Activated CD4-positive, alpha-beta T cell treated with anti-CD3 and anti-CD28 coated beads for 36 hours (primary cell): ENCODE results near the gene SCAMP1. TPM values are rescaled to one million over a fixed set of nuclear protein-coding genes. Genes with fewer than 3 reads are reported as not detected.
"Not testable (repeated sequence)": the region's sequence is repeated elsewhere in the genome, so short reads cannot be mapped to it uniquely, and the experiment has no call there.

ENCODE experiments used
- ATAC-seq: fragments of 200-7000 bp; cut with Tn5 transposase; one replicate; pipeline ENCODE4 v1.10.0; 2021; ENCODE audit warnings: mild to moderate bottlenecking, moderate library complexity
- CTCF ChIA-PET: fragments of 350-600 bp; sonication (Branson Sonifier 250); formaldehyde crosslinking; loops from one replicate; lab custom pipeline; 2021; ENCODE audit warnings: antibody characterized with exemption; lab: Charles Lee
- POLR2A ChIA-PET: fragments of 350-600 bp; sonication (Branson Sonifier 250); formaldehyde crosslinking; loops from one replicate; lab custom pipeline; 2021; ENCODE audit warnings: antibody characterized with exemption, inconsistent platforms; lab: Charles Lee
- DNase-seq: peaks from one replicate; pipeline ENCODE4 v3.0.0-alpha.2; 2020
- H3K27ac Mint-ChIP-seq: one replicate; pipeline ENCODE4 v1.8.0; 2021; ENCODE audit warnings: mixed read lengths
- H3K27me3 Mint-ChIP-seq: one replicate; pipeline ENCODE4 v1.8.0; 2021; ENCODE audit warnings: mixed read lengths
- H3K36me3 Mint-ChIP-seq: one replicate; pipeline ENCODE4 v1.8.0; 2021; ENCODE audit warnings: low read depth, mixed read lengths
- H3K4me1 Mint-ChIP-seq: one replicate; pipeline ENCODE4 v1.8.0; 2021; ENCODE audit warnings: mixed read lengths
- H3K4me3 Mint-ChIP-seq: one replicate; pipeline ENCODE4 v1.8.0; 2021; ENCODE audit warnings: mild to moderate bottlenecking, moderate library complexity, mixed read lengths
- H3K9me3 Mint-ChIP-seq: one replicate; pipeline ENCODE4 v1.8.0; 2021; ENCODE audit warnings: low read depth, mixed read lengths
- intact Hi-C, 2 experiments: fragments of 100-400 bp; cut with DNase I in 1 of 2; cut with micrococcal nuclease in 1 of 2; formaldehyde crosslinking; loops; one replicate each; pipeline versions ENCODE4 v1.14.2 to v1.15.1; 2022 to 2024; cut with DNase I, micrococcal nuclease
- total RNA-seq, 2 experiments: library from RNA; stranded (reverse); gene quantifications; one replicate each; pipeline ENCODE4 v1.2.3, GENCODE V29; 2021

SCAMP1 gene
- total RNA-seq, 2 experiments from 2014 or later = 15.5 to 24.1 TPM

DNA sequence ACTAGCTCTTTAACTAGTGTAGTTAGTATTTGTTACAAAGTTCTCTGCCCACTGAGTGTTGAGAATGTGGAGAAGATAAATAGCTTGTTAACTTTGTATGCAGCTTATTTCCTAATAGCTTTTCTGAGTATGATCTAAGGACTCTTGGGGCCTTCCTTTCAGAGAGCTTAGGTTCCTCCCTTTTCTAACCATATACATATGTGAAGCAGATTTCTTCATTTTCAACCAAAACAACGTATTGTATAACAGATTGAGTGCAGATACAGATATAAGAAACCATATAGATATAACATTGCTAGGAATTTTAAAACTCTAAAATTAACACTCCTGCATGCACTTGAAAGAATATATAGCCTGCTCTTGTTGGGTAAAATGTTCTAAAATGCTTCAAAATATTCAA lies 70.4 kb downstream of the SCAMP1 start:
- ChIA-PET CTCF (no interaction called here), POLR2A (no interaction called here)
- ATAC-seq (no peak), DNase-seq (no peak)
- H3K36me3 Mint-ChIP-seq = peaks cover 50% of the 10 kb centered on the region
- H3K4me3 Mint-ChIP-seq = no peak overlapping the region
- H3K27ac Mint-ChIP-seq = no peak overlapping the region
- H3K27me3 Mint-ChIP-seq = no peaks in the 10 kb centered on the region
- H3K4me1 Mint-ChIP-seq = no peaks in the 10 kb centered on the region
- intact Hi-C loops = no loop called here
- peaks cover 9% of the 10 kb centered on the region for H3K9me3 Mint-ChIP-seq

DNA sequence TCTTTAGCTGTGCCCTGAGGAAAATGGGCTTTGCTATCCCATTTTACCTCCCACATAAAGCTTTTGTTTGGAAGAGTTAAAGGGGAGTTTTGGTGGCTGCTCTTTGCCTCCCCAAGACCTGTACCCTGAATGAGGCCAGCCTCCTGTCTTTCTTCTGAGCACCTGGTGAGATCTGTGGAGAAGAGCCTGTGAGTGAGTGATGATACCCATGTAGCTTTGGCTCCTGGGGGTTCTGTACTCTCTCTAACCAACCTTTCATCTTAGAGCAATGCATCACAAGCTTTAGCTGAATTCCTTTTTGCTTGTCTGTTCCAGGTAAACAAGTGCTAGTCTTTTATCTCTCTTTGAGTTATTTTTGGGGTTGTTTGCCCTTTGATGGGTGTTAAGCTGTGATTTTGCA lies 73.6 kb downstream of the SCAMP1 start:
- ATAC-seq (no peak), DNase-seq (no peak)
- POLR2A ChIA-PET = no interaction called here
- Mint-ChIP-seq H3K4me3 (no peak overlapping the region), H3K27me3 (no peaks in the 10 kb centered on the region), H3K9me3 (peaks cover 7% of the 10 kb centered on the region), H3K27ac (no peak overlapping the region), H3K36me3 (peaks cover 61% of the 10 kb centered on the region), H3K4me1 (no peaks in the 10 kb centered on the region)
- intact Hi-C loops = no loop called here
- CTCF ChIA-PET = no interaction called here

DNA sequence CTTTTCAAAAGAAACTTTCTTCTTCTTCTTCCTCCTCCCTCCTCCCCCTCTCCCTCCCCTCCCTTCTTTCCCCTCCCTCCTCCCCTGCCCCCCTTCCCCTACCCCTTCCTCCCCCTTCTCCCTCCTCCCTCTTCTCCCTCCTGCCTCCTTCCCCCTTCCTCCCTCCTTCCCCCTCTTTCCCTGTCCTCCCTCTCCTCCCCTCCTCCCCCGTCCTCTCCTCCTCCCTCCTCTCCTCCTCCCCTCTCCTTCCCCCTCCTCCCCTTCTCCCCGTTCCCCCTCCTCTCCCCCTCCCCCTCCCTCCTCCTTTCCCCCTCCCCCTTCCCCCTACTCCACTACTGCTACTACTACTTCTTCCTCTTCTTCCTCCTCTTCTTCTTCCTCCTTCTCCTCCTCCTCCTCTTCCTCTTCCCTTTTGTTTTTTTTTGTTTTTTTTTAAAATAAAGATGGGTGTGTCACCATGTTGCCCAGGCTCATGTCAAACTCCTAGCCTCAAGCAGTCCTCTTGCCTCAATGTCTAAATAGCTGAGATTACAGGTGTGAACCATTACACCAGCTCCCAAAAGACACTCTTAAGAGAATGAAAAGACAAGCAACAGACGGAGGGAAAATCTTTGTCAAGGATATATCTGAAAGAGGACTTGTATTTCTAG lies 87.5 kb downstream of the SCAMP1 start:
- intact Hi-C loops = no loop called here
- peaks cover 5% of the 10 kb centered on the region for H3K9me3 Mint-ChIP-seq
- no peak overlapping the region for H3K27ac Mint-ChIP-seq
- no peak overlapping the region for H3K4me3 Mint-ChIP-seq
- ChIA-PET CTCF (no interaction called here), POLR2A (no interaction called here)
- ATAC-seq (no peak), DNase-seq (no peak)
- H3K4me1 Mint-ChIP-seq = peaks cover 2% of the 10 kb centered on the region
- peaks cover 35% of the 10 kb centered on the region for H3K36me3 Mint-ChIP-seq
- H3K27me3 Mint-ChIP-seq = no peaks in the 10 kb centered on the region

DNA sequence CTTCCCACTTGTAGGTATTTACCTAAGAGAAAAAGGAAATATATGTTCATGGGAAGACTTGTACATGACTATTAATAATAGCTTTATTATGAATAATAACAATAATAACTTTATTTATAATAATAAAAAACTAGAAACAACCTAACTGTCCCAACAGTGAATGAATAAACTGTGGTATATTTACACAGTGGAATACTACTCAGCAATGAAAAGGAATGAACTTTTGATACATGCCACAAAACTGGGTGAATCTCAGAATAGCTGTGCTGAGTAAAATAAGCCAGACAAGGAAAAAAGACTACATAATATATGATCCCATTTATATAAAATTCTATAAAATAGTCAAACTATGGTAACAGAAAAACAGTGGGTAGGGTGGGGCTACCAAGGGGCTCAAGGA lies 88.7 kb downstream of the SCAMP1 start:
- Mint-ChIP-seq H3K36me3 (peaks cover 32% of the 10 kb centered on the region), H3K4me3 (no peak overlapping the region), H3K27ac (no peak overlapping the region), H3K27me3 (no peaks in the 10 kb centered on the region), H3K9me3 (peaks cover 5% of the 10 kb centered on the region), H3K4me1 (peaks cover 2% of the 10 kb centered on the region)
- intact Hi-C loops = no loop called here
- DNase-seq (no peak), ATAC-seq (no peak)
- ChIA-PET CTCF (interaction anchor here (0.6 to 0.7 kb wide), 2 partner anchors 90 to 179 kb away, joined by 3 read pairs; no protein-coding TSS in a partner anchor), POLR2A (no interaction called here)

DNA sequence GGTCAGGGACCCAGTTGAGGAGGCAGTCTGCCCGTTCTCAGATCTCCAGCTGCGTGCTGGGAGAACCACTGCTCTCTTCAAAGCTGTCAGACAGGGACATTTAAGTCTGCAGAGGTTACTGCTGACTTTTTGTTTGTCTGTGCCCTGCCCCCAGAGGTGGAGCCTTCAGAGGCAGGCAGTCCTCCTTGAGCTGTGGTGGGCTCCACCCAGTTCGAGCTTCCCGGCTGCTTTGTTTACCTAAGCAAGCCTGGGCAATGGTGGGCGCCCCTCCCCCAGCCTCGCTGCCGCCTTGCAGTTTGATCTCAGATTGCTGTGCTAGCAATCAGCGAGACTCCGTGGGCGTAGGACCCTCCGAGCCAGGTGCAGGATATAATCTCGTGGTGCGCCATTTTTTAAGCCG lies 97.1 kb downstream of the SCAMP1 start:
- DNase-seq, intact Hi-C loops, H3K4me3 Mint-ChIP-seq, H3K4me1 Mint-ChIP-seq, POLR2A ChIA-PET, H3K27ac Mint-ChIP-seq, ATAC-seq, H3K27me3 Mint-ChIP-seq, H3K9me3 Mint-ChIP-seq, CTCF ChIA-PET: not testable (repeated sequence)
- H3K36me3 Mint-ChIP-seq = peaks cover 28% of the 10 kb centered on the region

DNA sequence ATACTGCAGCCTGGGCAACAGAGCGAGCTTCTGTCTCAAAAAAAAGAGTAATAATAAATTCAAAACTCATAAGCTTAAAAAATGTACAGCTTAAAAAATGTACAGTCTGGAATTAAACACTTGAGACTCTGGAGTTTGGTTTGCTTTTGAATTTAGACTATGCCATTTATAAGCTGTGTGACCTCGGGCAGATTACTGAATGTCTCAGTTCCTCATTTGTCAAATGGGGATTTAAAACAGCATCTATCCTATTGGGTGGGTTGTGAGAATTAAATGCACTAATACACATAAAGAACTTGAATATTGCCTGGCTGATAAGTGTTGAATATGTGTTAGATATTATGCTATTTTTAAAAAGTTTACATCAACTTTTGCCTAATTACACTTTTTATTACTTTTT lies 98.4 kb downstream of the SCAMP1 start:
- Mint-ChIP-seq H3K4me1 (peaks cover 5% of the 10 kb centered on the region), H3K27ac (no peak overlapping the region), H3K4me3 (no peak overlapping the region), H3K9me3 (peaks cover 2% of the 10 kb centered on the region), H3K27me3 (no peaks in the 10 kb centered on the region), H3K36me3 (peaks cover 32% of the 10 kb centered on the region)
- DNase-seq (no peak), ATAC-seq (no peak)
- POLR2A ChIA-PET = no interaction called here
- intact Hi-C loops = no loop called here
- CTCF ChIA-PET = interaction anchor here (0.8 to 0.9 kb wide), 2 partner anchors 9 to 190 kb away, joined by 3 to 4 read pairs; no protein-coding TSS in a partner anchor

DNA sequence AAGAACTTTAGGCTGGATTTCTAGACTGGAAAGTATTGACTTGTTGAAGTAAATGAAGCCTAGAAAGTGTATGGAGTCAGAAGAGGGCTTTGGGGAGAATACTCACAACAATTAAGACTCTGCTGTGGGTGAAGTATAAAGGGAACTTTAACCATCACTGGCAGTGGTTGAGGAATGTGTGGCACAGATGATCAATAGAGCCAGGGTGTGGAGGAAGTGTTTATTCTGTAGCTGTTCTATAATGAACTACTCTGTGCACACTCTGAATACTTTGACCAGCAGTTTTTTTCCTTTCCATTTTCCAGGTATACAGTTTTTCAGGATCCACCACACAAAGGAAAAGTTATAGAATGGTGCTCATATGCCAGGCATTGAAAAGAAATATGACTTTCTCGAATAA lies 106.7 kb downstream of the SCAMP1 start:
- intact Hi-C loops = no loop called here
- POLR2A ChIA-PET = no interaction called here
- H3K4me1 Mint-ChIP-seq = no peaks in the 10 kb centered on the region
- ATAC-seq (no peak), DNase-seq (no peak)
- H3K4me3 Mint-ChIP-seq = no peak overlapping the region
- H3K27me3 Mint-ChIP-seq = no peaks in the 10 kb centered on the region
- CTCF ChIA-PET = interaction anchor here (0.6 to 2.8 kb wide), 6 partner anchors 9 to 434 kb away, joined by 3 to 9 read pairs (median 4); no protein-coding TSS in a partner anchor
- no peaks in the 10 kb centered on the region for H3K9me3 Mint-ChIP-seq
- H3K36me3 Mint-ChIP-seq = peaks cover 14% of the 10 kb centered on the region
- no peak overlapping the region for H3K27ac Mint-ChIP-seq

DNA sequence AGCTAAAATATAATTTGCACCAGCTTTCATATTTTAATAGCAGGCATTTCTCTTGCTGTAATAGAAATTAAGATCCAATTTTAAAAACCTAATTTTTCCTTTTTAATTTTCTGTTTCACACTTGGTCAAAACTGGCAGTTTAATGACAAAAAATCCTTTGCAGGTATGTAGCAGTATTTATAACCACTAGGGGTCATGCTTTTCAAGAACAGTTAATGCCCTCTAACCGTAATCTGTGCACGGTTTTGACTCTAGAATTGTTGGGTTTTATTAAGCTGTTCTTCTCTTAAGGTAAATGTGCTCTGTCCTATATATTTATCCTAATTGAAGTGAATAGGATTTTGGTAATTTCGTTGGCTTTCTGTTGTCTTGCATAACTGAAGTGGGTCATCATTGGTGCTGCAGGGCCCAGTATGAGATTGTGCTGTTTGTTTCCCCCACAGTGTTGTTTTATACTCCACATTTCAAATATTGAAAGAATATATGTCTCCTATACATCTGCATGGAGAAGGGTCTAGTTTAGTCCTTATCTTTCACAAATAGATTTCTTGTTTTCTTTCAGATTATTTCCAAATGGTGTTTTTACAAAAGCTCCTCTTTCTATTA lies 107.4 kb downstream of the SCAMP1 start:
- CTCF ChIA-PET = interaction anchor here (0.6 to 2.8 kb wide), 7 partner anchors 8 to 984 kb away, joined by 3 to 9 read pairs (median 3); no protein-coding TSS in a partner anchor
- no peaks in the 10 kb centered on the region for H3K27me3 Mint-ChIP-seq
- peaks cover 14% of the 10 kb centered on the region for H3K36me3 Mint-ChIP-seq
- ATAC-seq = no peak
- intact Hi-C loops = no loop called here
- DNase-seq = no peak
- no peaks in the 10 kb centered on the region for H3K9me3 Mint-ChIP-seq
- H3K27ac Mint-ChIP-seq = no peak overlapping the region
- POLR2A ChIA-PET = no interaction called here
- no peaks in the 10 kb centered on the region for H3K4me1 Mint-ChIP-seq
- H3K4me3 Mint-ChIP-seq = no peak overlapping the region

DNA sequence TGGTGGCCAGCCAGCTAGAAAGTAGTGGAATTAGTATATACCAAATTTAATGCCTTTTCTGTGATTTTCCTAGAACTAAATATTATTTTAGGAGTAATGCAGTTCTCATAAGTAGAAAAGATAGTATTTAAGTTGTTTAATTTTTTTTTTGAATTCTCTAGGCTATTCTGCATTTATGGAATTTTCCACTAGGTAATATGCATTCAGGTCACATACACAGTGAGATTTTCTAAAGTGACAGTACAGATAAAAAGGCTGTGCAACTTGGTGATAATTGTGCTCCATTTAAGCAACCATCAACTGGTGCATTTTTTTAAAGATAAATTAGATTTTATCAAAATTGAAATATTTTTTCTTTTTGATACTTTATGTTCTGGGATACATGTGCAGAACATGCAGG lies 111.5 kb downstream of the SCAMP1 start:
- Mint-ChIP-seq H3K27me3 (no peaks in the 10 kb centered on the region), H3K36me3 (peaks cover 2% of the 10 kb centered on the region), H3K9me3 (no peaks in the 10 kb centered on the region), H3K4me3 (no peak overlapping the region), H3K27ac (no peak overlapping the region), H3K4me1 (no peaks in the 10 kb centered on the region)
- DNase-seq (no peak), ATAC-seq (no peak)
- intact Hi-C loops = no loop called here
- ChIA-PET POLR2A (no interaction called here), CTCF (interaction anchor here (0.6 to 0.7 kb wide), 2 partner anchors 454 to 615 kb away, joined by 4 to 5 read pairs; no protein-coding TSS in a partner anchor)

DNA sequence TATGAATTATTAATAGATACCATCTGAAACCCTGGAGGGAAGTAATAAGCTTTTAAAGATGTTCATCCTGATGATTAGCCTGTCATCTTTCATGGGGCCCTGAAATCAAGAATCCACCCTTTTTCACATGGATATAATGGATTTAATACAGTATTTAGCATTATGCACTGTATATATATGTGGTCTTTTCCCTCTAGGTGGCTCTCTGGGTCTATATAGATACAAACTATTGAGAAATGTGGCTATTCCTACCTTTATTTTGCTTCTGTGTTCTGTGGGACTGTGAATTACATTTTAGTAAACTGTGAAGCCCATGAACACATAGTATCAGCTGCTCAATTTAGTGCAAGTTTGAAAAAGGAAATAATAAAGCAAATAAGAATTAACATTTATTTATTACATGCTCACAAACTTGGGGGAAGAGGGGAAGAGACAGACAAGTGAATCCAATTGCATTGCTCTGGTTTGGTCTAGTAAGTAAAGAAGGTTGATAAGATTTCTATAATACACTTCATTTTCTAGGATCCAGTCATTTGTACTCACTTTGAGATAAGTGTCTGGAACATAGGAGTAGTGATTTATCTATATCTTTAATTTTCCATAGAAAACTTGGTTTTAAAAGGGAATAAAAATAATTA lies 112.2 kb downstream of the SCAMP1 start:
- POLR2A ChIA-PET = no interaction called here
- intact Hi-C loops = no loop called here

DNA sequence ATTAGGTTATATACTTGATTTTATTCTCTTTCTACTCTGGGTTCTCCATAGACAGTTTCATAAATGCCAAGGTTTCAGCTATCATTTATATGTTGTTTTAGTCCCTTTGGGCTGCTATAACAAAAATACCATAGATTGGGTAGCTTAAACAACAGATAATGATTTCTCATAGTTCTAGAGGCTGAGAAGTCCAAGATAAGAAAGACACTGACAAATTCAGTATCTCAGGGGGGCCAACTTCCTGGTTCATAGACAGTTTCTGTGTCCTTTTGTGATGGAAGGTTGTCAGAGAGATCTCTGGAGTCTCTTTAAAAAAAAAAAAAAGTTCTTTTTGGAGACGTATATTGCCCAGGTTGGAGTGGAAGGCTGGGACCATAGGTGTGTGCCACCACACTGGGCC lies 113.3 kb downstream of the SCAMP1 start:
- no peaks in the 10 kb centered on the region for H3K9me3 Mint-ChIP-seq
- CTCF ChIA-PET = interaction anchor here (0.6 kb wide), 1 partner anchor 170 kb away, joined by 4 read pairs; no protein-coding TSS in a partner anchor
- H3K36me3 Mint-ChIP-seq = no peaks in the 10 kb centered on the region
- ATAC-seq = no peak
- H3K27ac Mint-ChIP-seq = no peak overlapping the region
- intact Hi-C loops = no loop called here
- no peaks in the 10 kb centered on the region for H3K4me1 Mint-ChIP-seq
- no peak for DNase-seq
- H3K27me3 Mint-ChIP-seq = no peaks in the 10 kb centered on the region
- POLR2A ChIA-PET = no interaction called here
- H3K4me3 Mint-ChIP-seq = no peak overlapping the region

More for the DNA sequence above, 112.2 kb downstream of the SCAMP1 start:
- no peak for ATAC-seq
- no peaks in the 10 kb centered on the region for H3K9me3 Mint-ChIP-seq
- no peaks in the 10 kb centered on the region for H3K27me3 Mint-ChIP-seq
- H3K4me1 Mint-ChIP-seq = no peaks in the 10 kb centered on the region
- no peak for DNase-seq
- no peak overlapping the region for H3K4me3 Mint-ChIP-seq
- CTCF ChIA-PET = no interaction called here
- H3K36me3 Mint-ChIP-seq = peaks cover 2% of the 10 kb centered on the region
- no peak overlapping the region for H3K27ac Mint-ChIP-seq
